Neuronal stem cell (in vitro differentiated cells): ENCODE results near the gene KCTD2.

Experiments
- DNase-seq: peaks from one replicate; pipeline ENCODE4 v3.0.0-alpha.2; 2013; ENCODE audit warnings: low spot score
- H2AFZ ChIP-seq: one replicate; pipeline ENCODE4 v1.6.1; 2013; ENCODE audit warnings: mild to moderate bottlenecking, low read length, inconsistent platforms
- H2AK5ac ChIP-seq: 2 replicates; pipeline ENCODE4 v1.6.1; 2013; ENCODE audit warnings: low read depth, mild to moderate bottlenecking, inconsistent platforms, low read length, moderate library complexity, mixed read lengths
- H2BK120ac ChIP-seq: 2 replicates; pipeline ENCODE4 v1.6.1; 2013; ENCODE audit warnings: low read depth, mild to moderate bottlenecking, inconsistent platforms, low read length, moderate library complexity, mixed read lengths
- H2BK12ac ChIP-seq: one replicate; pipeline ENCODE4 v1.6.1; 2013; ENCODE audit warnings: low read length, inconsistent platforms
- H2BK15ac ChIP-seq: 2 replicates; pipeline ENCODE4 v1.6.1; 2013; ENCODE audit warnings: mild to moderate bottlenecking, low read length, inconsistent platforms, mixed read lengths
- H2BK5ac ChIP-seq: one replicate; pipeline ENCODE4 v1.6.1; 2013; ENCODE audit warnings: inconsistent platforms, mild to moderate bottlenecking, low read length, moderate library complexity
- H3K14ac ChIP-seq: one replicate; pipeline ENCODE4 v1.6.1; 2013; ENCODE audit warnings: low read length, inconsistent platforms
- H3K18ac ChIP-seq: 2 replicates; pipeline ENCODE4 v1.6.1; 2013; ENCODE audit warnings: low read length, inconsistent platforms
- H3K23ac ChIP-seq: 2 replicates; pipeline ENCODE4 v1.6.1; 2013; ENCODE audit warnings: low read depth, mild to moderate bottlenecking, mixed read lengths, low read length, inconsistent platforms; ENCODE audit not compliant: poor library complexity
- H3K27ac ChIP-seq: replicated peaks from 3 replicates; pipeline ENCODE4 v1.5.1; 2013; ENCODE audit warnings: low read length, inconsistent platforms
- H3K27me3 ChIP-seq, 3 experiments: 2 replicates each; pipeline ENCODE4 v1.6.1; 2013; ENCODE audit warnings: low read length in 3 of 3, mild to moderate bottlenecking in 2 of 3, inconsistent platforms in 1 of 3, low read depth in 1 of 3, mixed read lengths in 1 of 3, moderate library complexity in 1 of 3; ENCODE audit not compliant: control insufficient read depth in 3 of 3, insufficient read depth in 3 of 3
- H3K36me3 ChIP-seq, 2 donors: replicated peaks in 1 of 2; 2 replicates each; pipeline ENCODE4 v1.6.1; 2013; ENCODE audit warnings: low read length in 2 of 2; ENCODE audit not compliant: control insufficient read depth in 2 of 2, insufficient read depth in 2 of 2
- H3K4ac ChIP-seq: 2 replicates; pipeline ENCODE4 v1.6.1; 2013; ENCODE audit warnings: inconsistent platforms, mild to moderate bottlenecking, low read length, moderate library complexity
- H3K4me1 ChIP-seq, 2 donors: 1 replicate in 1 of 2; 2 replicates in 1 of 2; pipeline ENCODE4 v1.6.1; 2013; ENCODE audit warnings: low read length in 2 of 2, low read depth in 1 of 2; ENCODE audit not compliant: control insufficient read depth in 2 of 2, insufficient read depth in 1 of 2
- H3K4me2 ChIP-seq: one replicate; pipeline ENCODE4 v1.6.1; 2013; ENCODE audit warnings: mild to moderate bottlenecking, low read length, inconsistent platforms; ENCODE audit not compliant: insufficient read depth, poor library complexity, severe bottlenecking
- H3K4me3 ChIP-seq, 2 donors: 2 replicates each; pipeline ENCODE4 v1.5.1; 2013; ENCODE audit warnings: low read length in 2 of 2, mild to moderate bottlenecking in 2 of 2, inconsistent platforms in 1 of 2, moderate library complexity in 1 of 2
- H3K79me1 ChIP-seq: one replicate; pipeline ENCODE4 v1.6.1; 2013; ENCODE audit warnings: low read depth, mild to moderate bottlenecking, inconsistent platforms, low read length, moderate library complexity
- H3K9ac ChIP-seq: one replicate; pipeline ENCODE4 v1.6.1; 2013; ENCODE audit warnings: mild to moderate bottlenecking, low read depth, low read length, inconsistent platforms; ENCODE audit not compliant: poor library complexity
- H3K9me3 ChIP-seq, 2 donors: replicated peaks in 1 of 2; 2 replicates each; pipeline versions ENCODE3 to v1.6.1; 2013; ENCODE audit warnings: low read length in 2 of 2, mild to moderate bottlenecking in 2 of 2, inconsistent platforms in 1 of 2, low read depth in 1 of 2, mixed read lengths in 1 of 2, moderate library complexity in 1 of 2; ENCODE audit not compliant: control insufficient read depth in 2 of 2, insufficient read depth in 1 of 2
- H4K8ac ChIP-seq: one replicate; pipeline ENCODE4 v1.6.1; 2013; ENCODE audit warnings: low read depth, mild to moderate bottlenecking, inconsistent platforms, low read length, moderate library complexity
- H4K91ac ChIP-seq: one replicate; pipeline ENCODE4 v1.6.1; 2013; ENCODE audit warnings: low read length, low read depth, mild to moderate bottlenecking, inconsistent platforms; ENCODE audit not compliant: poor library complexity
- WGBS, 2 donors: extraction: QIAGEN DNeasy Blood & Tissue Kit; methylation state at CpG; one replicate each; pipeline ENCODE4 v1.1.7; 2013; ENCODE audit warnings: missing lambda C conversion rate in 2 of 2, mixed read lengths in 1 of 2; ENCODE audit not compliant: insufficient read length in 2 of 2, insufficient replicate concordance in 1 of 2; ENCODE audit errors: extremely low coverage in 2 of 2; 5-methylcytosine and 5-hydroxymethylcytosine counted together

The KCTD2 gene

DNA sequence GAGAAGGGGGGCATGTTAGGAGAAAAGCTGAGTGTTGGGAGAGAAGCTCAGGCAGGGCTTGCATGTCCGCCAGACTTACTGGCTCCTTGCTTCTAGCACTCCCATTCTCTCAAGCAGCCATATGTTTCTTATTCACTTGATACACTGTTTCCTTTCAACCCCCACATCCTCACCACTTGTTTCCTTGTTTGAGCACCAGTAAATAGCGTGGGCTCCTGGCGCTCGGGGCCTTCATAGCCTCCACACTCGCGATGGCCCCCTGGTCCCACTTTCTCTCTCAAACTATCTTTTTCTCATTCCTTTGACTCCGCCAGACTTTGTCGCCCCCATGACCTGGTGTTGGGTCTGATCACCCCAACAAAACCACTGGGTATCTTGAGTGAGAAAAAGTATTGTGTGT lies 16.9 kb upstream of the KCTD2 start:
- no peak overlapping the region for H3K4me3 ChIP-seq
- H3K9ac ChIP-seq = no peak overlapping the region
- no peak overlapping the region for H3K4me2 ChIP-seq
- H3K9me3 ChIP-seq = peaks cover 2 to 10% of the 10 kb centered on the region in 2 donors
- H4K91ac ChIP-seq = no peak overlapping the region
- H2BK120ac ChIP-seq = no peak overlapping the region
- H3K23ac ChIP-seq = no peak overlapping the region
- no CpG with 5 or more reads among the region's 8 CpGs for WGBS, 2 donors
- H2AK5ac ChIP-seq = no peak overlapping the region
- H3K79me1 ChIP-seq = no peaks in the 10 kb centered on the region
- H3K4me1 ChIP-seq = peaks cover 1 to 4% of the 10 kb centered on the region in 2 donors
- no peak overlapping the region for H3K27ac ChIP-seq
- H2BK12ac ChIP-seq = no peak overlapping the region
- H3K14ac ChIP-seq = no peak overlapping the region
- no peak for DNase-seq
- H3K36me3 ChIP-seq = no peaks in the 10 kb centered on the region
- H2BK15ac ChIP-seq = no peak overlapping the region
- H4K8ac ChIP-seq = no peak overlapping the region
- H2BK5ac ChIP-seq = no peak overlapping the region
- H3K27me3 ChIP-seq = peaks cover 0 to 2% (median 0%) of the 10 kb centered on the region in 3 experiments
- H3K18ac ChIP-seq = no peak overlapping the region
- H3K4ac ChIP-seq = no peak overlapping the region
- H2AFZ ChIP-seq = no peak overlapping the region

DNA sequence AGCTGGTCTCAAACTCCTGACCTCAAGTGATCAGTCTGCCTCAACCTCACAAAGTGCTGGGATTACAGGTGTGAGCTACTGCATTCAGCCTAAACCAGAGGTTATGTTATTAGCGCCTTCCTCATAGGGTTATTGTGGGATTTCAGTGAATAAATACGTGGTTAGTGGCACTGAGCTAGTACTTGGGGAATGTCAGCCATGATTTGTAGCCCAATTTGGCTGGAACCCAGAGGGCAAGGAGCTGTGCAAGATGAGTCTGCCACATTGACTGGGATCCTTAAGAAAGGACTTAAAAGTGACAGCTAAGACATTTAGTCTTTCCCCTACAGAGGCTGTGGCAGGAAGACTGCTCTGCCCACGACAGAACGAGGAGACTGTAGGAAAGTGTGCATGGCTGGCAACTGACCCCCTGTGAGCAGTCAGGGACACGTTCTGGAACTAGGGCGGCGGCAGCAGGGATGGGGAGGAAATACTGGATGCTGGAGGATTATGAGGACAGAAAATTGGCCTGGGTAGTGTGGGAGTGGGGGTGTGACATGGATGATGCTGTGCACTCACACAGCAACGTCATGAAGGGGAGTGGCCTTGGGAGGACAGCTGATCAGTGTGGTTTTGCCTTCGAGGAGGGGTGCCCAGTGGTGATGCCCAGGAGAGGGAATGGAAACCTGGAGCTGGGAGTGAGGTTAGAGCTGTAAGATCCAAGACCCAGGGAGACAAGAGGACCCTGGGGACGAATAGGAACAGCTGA lies 14.9 kb upstream of the KCTD2 start:
- H3K4me1 ChIP-seq = peaks cover 4% of the 10 kb centered on the region in 2 donors
- peak overlapping the region; percentile 67 to 74 for H3K4me3 ChIP-seq
- no peak overlapping the region for H3K27ac ChIP-seq
- H3K79me1 ChIP-seq = no peaks in the 10 kb centered on the region
- peak overlapping the region; percentile 34 for H3K4me2 ChIP-seq
- no CpG with 5 or more reads among the region's 10 CpGs for WGBS, 2 donors
- no peak overlapping the region for H3K23ac ChIP-seq
- peaks cover 2 to 10% of the 10 kb centered on the region in 2 donors for H3K9me3 ChIP-seq
- H2BK5ac ChIP-seq = no peak overlapping the region
- no peak overlapping the region for H2AK5ac ChIP-seq
- H2AFZ ChIP-seq = peak overlapping the region; percentile 70
- no peak overlapping the region for H4K91ac ChIP-seq
- H3K4ac ChIP-seq = no peak overlapping the region
- no peak overlapping the region for H4K8ac ChIP-seq
- no peak for DNase-seq
- no peak overlapping the region for H3K18ac ChIP-seq
- no peak overlapping the region for H3K14ac ChIP-seq
- no peak overlapping the region for H2BK12ac ChIP-seq
- H2BK15ac ChIP-seq = no peak overlapping the region
- no peak overlapping the region for H3K9ac ChIP-seq
- no peak overlapping the region for H2BK120ac ChIP-seq
- H3K27me3 ChIP-seq = peaks cover 0 to 2% (median 0%) of the 10 kb centered on the region in 3 experiments
- H3K36me3 ChIP-seq = peaks cover 0 to 4% of the 10 kb centered on the region in 2 donors

GRCh38 chr17:75032720-75033280 lies 14.2 kb upstream of the KCTD2 start:
- H3K27ac ChIP-seq = no peak overlapping the region
- H3K4me1 ChIP-seq = peaks cover 4% of the 10 kb centered on the region in 2 donors
- no peak overlapping the region for H2BK5ac ChIP-seq
- no peak overlapping the region for H4K8ac ChIP-seq
- H2AK5ac ChIP-seq = no peak overlapping the region
- H3K4me2 ChIP-seq = peak overlapping the region; percentile 34
- H3K18ac ChIP-seq = no peak overlapping the region
- H3K4me3 ChIP-seq = peak overlapping the region; percentile 46 to 74
- no peak overlapping the region for H2BK15ac ChIP-seq
- peaks cover 2 to 10% of the 10 kb centered on the region in 2 donors for H3K9me3 ChIP-seq
- no peak for DNase-seq
- H3K9ac ChIP-seq = no peak overlapping the region
- no peak overlapping the region for H2BK12ac ChIP-seq
- peak overlapping the region; percentile 98 for H2AFZ ChIP-seq
- no peak overlapping the region for H3K14ac ChIP-seq
- no peak overlapping the region for H4K91ac ChIP-seq
- H3K79me1 ChIP-seq = no peaks in the 10 kb centered on the region
- peaks cover 4% of the 10 kb centered on the region in 2 donors for H3K36me3 ChIP-seq
- no peak overlapping the region for H2BK120ac ChIP-seq
- WGBS, 2 donors = no CpG with 5 or more reads among the region's 13 CpGs
- H3K4ac ChIP-seq = no peak overlapping the region
- peaks cover 0 to 2% (median 0%) of the 10 kb centered on the region in 3 experiments for H3K27me3 ChIP-seq
- no peak overlapping the region for H3K23ac ChIP-seq
